Measurements from ENCODE around the gene LAMC2. TPM values are rescaled to one million over a fixed set of nuclear protein-coding genes. Genes with fewer than 3 reads are reported as not detected.
"Not testable (repeated sequence)": the region's sequence is repeated elsewhere in the genome, so short reads cannot be mapped to it uniquely, and the experiment has no call there.

The LAMC2 gene
- total and polyA plus RNA-seq, 9 donors = 0.47 to 33.7 (median 2.9) TPM

DNA sequence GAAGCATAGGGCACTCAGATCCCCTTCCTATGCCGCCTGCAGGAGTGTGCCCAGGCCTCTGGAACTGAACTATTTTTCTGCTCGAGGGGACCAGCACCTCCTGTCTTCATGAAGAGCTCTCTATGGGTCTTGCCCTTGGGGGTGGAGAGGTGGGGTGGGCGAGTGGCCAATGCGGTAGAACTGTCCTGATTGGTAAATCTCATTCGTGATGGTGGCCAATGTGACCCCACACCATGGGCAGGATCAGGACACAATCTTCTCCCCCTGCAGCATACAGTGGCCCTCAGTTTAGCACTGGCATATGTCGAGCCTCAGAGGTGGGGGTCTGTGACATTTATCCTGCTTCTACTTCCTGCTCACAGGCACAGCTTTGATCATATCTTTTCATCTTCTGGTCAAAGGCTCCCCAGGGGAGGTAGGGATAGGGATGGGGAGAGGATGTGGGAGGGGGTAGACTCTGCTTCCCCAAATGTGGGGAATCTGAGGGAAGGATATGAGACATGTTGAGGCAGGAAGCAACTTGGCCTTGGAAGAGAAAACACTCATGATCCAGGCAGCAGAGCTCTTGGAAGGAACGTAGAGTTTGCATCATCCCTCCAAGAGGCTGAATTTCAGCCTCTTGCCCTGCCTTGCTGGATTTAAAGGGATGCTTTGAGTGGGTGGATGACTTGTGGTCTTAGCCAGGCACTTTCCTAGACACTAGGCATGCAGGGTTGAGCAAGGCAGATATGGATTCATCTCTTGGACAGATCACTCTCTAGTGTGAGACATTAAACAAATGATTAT lies 81.8 kb downstream of the LAMC2 start:
- intact Hi-C loops (cut with DNase I) = no loop called here
- TF ChIP-seq, protein P1, sequence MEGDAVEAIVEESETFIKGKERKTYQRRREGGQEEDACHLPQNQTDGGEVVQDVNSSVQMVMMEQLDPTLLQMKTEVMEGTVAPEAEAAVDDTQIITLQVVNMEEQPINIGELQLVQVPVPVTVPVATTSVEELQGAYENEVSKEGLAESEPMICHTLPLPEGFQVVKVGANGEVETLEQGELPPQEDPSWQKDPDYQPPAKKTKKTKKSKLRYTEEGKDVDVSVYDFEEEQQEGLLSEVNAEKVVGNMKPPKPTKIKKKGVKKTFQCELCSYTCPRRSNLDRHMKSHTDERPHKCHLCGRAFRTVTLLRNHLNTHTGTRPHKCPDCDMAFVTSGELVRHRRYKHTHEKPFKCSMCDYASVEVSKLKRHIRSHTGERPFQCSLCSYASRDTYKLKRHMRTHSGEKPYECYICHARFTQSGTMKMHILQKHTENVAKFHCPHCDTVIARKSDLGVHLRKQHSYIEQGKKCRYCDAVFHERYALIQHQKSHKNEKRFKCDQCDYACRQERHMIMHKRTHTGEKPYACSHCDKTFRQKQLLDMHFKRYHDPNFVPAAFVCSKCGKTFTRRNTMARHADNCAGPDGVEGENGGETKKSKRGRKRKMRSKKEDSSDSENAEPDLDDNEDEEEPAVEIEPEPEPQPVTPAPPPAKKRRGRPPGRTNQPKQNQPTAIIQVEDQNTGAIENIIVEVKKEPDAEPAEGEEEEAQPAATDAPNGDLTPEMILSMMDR (IDR thresholded peaks at IDR 0.05) = no peak
- TF ChIP-seq POLR2A (IDR thresholded peaks at IDR 0.05) (no peak), EP300 (IDR thresholded peaks at IDR 0.05) (no peak)
- Histone ChIP-seq H3K9me3 (no peaks in the 10 kb centered on the region), H3K27ac (no peak overlapping the region), H3K4me3 (no peak overlapping the region), H3K36me3 (no peaks in the 10 kb centered on the region), H3K4me1 (ENCODE audit: insufficient read depth) (peaks cover 1% of the 10 kb centered on the region), H3K27me3 (no peaks in the 10 kb centered on the region)
- no peak for DNase-seq
- WGBS, 3 donors = 54 to 69% (median 64%) methylated on average over 7 of the region's 7 CpGs

DNA sequence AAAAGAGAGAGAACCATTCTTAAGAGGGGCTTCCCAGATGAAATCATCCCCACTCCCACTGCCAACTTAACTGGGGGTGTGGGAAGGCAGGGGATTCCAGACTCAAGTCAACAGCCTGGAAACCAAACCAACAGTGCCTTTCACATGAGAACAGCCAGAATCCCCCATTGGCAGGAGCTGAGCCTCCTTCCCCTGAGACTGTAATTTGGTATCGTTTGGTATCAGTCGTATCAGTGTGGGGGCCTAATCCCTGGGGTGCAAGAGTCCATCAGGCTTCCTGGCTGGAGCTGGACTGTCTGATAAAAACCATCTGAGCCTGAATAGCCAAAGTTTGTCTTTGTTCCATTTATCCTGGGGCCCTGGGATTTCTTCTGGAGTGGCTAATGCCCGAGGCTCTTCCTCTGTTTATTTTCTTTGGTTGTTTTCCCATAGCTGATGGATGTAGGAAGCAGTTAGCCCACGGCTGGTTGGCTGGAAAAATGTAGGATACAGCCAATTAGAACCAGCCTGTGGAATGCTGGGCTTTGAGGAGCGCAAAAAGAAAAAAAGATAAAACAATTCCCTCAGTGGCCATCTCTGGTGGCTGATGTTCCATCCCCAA lies 84.6 kb downstream of the LAMC2 start:
- Histone ChIP-seq H3K27ac (no peak overlapping the region), H3K4me1 (ENCODE audit: insufficient read depth) (peaks cover 1% of the 10 kb centered on the region), H3K9me3 (no peaks in the 10 kb centered on the region), H3K27me3 (no peaks in the 10 kb centered on the region), H3K36me3 (no peaks in the 10 kb centered on the region), H3K4me3 (no peak overlapping the region)
- intact Hi-C loops (cut with DNase I) = loop anchor here in 1 of 4 donors (10.0 kb wide), 1 partner anchor 354 kb away; no protein-coding TSS in a partner anchor
- 26 to 34% (median 29%) methylated on average over 5 of the region's 5 CpGs for WGBS, 3 donors
- TF ChIP-seq, protein P1 (IDR thresholded peaks at IDR 0.05) = no peak
- no peak for TF ChIP-seq EP300 (IDR thresholded peaks at IDR 0.05)
- no peak for TF ChIP-seq POLR2A (IDR thresholded peaks at IDR 0.05)
- DNase-seq = no peak

DNA sequence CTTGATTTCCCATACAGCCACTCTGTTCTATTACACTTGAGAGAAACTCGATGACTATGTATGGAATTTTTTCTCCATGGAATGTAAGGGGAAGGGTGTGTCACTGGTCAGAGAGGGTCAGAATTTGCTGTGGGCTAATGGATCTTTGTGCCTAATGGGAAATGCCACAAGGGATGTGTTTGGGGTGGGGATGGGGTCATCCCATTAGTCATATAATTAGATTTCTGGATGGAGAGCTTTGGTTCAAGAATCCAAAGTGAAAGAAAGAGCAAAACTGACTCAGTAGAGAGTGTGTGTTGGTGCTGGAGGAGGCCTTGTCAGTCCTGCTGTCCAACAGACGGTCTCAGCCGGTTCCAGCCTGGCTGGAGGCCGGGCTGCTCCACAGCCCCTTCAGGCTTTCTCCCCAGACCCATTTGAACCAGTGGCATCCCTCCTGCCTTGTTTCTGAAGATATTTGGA lies 86.4 kb downstream of the LAMC2 start:
- Histone ChIP-seq H3K9me3 (no peaks in the 10 kb centered on the region), H3K36me3 (no peaks in the 10 kb centered on the region), H3K4me1 (ENCODE audit: insufficient read depth) (peaks cover 1% of the 10 kb centered on the region), H3K27me3 (no peaks in the 10 kb centered on the region), H3K4me3 (no peak overlapping the region), H3K27ac (no peak overlapping the region)
- no peak for TF ChIP-seq EP300 (IDR thresholded peaks at IDR 0.05)
- TF ChIP-seq POLR2A (IDR thresholded peaks at IDR 0.05) = no peak
- TF ChIP-seq, protein P1 (IDR thresholded peaks at IDR 0.05) = no peak
- 58 to 79% (median 68%) methylated on average over 4 of the region's 4 CpGs for WGBS, 3 donors
- intact Hi-C loops (cut with DNase I) = loop anchor here in 1 of 4 donors (10.0 kb wide), 1 partner anchor 352 kb away; no protein-coding TSS in a partner anchor
- no peak for DNase-seq

DNA sequence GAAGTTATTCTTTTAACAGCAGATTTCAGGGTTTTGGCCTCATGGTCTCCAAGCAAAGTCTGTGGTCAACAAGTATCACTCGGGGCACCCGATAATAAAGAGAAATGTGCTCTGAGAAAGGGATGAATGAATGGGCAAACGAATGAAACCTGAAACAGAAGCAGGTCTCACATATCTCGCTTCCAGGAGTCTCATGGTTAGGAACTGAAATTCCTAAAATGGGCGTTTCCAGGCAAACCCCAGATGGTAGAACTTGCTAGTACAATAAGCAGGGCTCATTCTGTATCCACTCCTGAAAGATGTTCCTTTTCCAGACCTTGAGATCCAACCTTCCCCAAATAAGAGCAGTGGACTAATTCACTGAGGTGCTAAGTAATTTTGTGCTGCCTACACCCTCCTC lies 87.2 kb downstream of the LAMC2 start:
- no peaks in the 10 kb centered on the region for H3K9me3 ChIP-seq
- H3K27me3 ChIP-seq = no peaks in the 10 kb centered on the region
- TF ChIP-seq EP300 (IDR thresholded peaks at IDR 0.05) = no peak
- TF ChIP-seq, protein P1 (IDR thresholded peaks at IDR 0.05) = no peak
- TF ChIP-seq POLR2A (IDR thresholded peaks at IDR 0.05) = no peak
- intact Hi-C loops (cut with DNase I) = loop anchor here in 1 of 4 donors (10.0 kb wide), 1 partner anchor 352 kb away; no protein-coding TSS in a partner anchor
- no peak overlapping the region for H3K4me3 ChIP-seq
- WGBS, 3 donors = 88 to 91% (median 90%) methylated on average over 5 of the region's 5 CpGs
- DNase-seq = no peak
- no peaks in the 10 kb centered on the region for H3K36me3 ChIP-seq
- H3K4me1 ChIP-seq (ENCODE audit: insufficient read depth) = peaks cover 1% of the 10 kb centered on the region
- no peak overlapping the region for H3K27ac ChIP-seq

DNA sequence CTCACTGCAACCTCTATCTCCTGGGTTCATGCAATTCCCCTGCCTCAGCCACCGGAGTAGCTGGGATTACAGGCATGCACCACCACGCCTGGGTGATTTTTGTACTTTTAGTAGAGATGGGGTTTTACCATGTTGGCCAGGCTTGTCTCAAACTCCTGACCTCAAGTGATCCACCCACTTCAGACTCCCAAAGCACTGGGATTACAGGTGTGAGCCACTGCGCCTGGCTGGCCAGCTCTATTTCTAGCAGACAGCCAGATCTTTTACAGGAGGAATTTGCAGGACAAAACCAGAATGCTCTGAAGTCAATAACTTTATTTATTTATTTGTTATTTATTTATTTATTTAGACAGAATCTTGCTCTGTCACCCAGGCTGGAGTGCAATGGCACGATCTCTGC lies 87.9 kb downstream of the LAMC2 start:
- not testable (repeated sequence) for H3K4me1 ChIP-seq (ENCODE audit: insufficient read depth); DNase-seq; H3K36me3 ChIP-seq; H3K27ac ChIP-seq; H3K27me3 ChIP-seq; H3K9me3 ChIP-seq; H3K4me3 ChIP-seq
- WGBS, 3 donors = 94 to 99% (median 96%) methylated on average over 4 of the region's 4 CpGs
- intact Hi-C loops (cut with DNase I) = loop anchor here in 1 of 4 donors (10.0 kb wide), 1 partner anchor 351 kb away; no protein-coding TSS in a partner anchor

Measured in ovary (tissue), 9 donors.